HG02678 (cell line): ENCODE results near the gene CTNNA3.
"Not testable (repeated sequence)": the region's sequence is repeated elsewhere in the genome, so short reads cannot be mapped to it uniquely, and the experiment has no call there.

ENCODE experiments used
- ATAC-seq: cut with Tn5 transposase; IDR thresholded peaks from one replicate; pipeline ENCODE4 v1.9.1; 2021; ENCODE audit warnings: mild to moderate bottlenecking, moderate library complexity; ENCODE audit not compliant: unreplicated experiment

Gene CTNNA3

DNA sequence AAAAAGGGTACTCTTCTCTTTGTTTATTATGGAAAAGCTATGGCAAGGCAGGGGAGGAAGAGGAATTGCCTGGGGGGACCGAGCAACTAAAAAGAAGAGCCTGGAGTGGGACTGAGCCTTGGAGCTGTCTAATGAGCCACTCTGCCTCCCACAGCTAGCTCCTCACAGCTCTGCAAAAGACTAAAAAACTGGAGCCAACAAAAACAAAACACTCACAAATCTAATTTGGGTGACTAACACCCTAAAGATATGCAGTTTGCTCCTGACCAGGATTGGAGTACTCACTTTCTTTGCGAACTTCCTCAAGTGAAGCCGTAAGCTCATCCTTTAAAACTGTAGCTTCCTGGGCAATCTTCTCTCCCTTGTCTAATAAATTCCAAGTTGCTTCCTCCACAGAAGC lies 89.4 kb downstream of the CTNNA3 start:
- no peak for ATAC-seq

- ATAC-seq, result no peak
These were observed 92.3 kb downstream of the CTNNA3 start for GRCh38 chr10:67603701-67604100.

DNA sequence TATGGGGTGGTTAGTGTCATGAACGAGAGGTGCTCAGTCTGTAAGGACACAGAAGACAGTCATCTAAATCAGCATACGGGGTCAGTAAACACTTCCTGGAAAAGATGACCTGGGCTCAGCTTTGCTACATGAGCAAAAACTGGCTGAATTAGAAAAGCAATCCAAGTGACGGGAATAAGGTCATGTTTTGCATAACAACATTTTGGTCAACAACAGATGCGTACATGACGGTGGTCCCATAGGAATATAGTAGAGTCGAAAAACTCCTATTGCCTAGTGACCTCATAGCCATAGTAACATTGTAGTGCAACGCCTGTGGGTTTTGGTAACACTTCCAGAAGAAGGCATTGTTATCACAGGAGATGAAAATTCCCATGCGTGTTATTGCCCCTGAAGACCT lies 92.9 kb downstream of the CTNNA3 start:
- ATAC-seq, result no peak

GRCh38 chr10:67602268-67602950 lies 93.6 kb downstream of the CTNNA3 start:
- ATAC-seq, result no peak

DNA sequence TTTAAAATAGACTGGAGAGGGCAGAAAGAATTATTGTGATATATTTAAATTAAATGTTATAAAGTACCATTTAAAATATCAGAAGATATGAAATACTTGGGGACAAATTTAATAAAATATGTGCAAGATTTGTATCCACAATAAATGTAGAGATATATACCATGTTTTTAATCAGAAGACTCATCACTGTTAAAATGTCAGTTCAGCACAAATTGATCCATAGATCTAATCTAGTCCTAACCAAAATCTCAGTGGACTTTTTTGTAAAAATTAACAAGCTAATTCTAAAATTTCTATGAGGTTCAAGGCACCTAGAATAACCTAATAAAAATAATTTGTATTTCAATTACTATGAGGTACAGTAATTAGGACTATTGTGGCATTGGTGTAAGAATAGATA lies 96.4 kb downstream of the CTNNA3 start:
- no peak for ATAC-seq

- ATAC-seq, result no peak
These were observed 99.4 kb downstream of the CTNNA3 start for GRCh38 chr10:67596641-67597040.

- ATAC-seq, result no peak
These were observed 108.2 kb downstream of the CTNNA3 start for GRCh38 chr10:67587771-67588170.

DNA sequence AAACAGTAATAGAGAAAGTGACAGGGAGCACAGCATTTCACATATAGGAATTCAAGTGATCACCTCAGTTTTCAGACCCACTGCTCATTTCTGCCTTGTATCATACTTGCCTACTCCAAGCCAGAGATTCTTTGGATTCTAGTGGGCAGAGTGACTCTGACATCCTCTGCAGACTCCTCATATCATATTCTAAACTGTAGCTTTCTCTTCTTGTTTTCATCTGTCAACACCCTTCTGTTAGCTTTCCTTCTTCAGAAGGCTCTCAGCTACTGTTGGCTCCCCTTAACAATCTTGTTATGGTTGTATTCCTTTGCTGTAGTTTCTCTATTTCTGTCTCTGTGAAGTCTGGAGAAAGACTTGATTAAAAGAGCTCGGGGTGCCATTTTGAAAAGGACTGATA lies 120.5 kb downstream of the CTNNA3 start:
- ATAC-seq, result no peak

DNA sequence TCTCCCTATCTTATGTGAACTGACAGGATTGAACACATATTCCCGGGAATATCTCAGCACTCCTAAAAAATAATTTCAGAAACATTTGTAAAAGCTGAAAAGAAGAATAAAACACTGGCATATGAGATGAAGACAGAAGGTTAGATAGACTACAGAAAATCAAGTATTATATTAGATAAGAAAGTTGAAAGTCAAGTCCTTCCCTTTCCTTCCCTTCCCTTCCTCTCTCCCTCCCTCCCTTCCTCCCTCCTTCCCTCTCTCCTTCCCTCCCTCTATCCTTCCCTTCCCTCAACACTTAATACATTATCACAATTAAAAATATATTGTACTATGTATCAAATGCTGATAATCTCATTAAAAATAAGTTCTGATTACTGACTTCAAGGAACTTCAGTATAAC lies 122.5 kb downstream of the CTNNA3 start:
- ATAC-seq, result no peak

DNA sequence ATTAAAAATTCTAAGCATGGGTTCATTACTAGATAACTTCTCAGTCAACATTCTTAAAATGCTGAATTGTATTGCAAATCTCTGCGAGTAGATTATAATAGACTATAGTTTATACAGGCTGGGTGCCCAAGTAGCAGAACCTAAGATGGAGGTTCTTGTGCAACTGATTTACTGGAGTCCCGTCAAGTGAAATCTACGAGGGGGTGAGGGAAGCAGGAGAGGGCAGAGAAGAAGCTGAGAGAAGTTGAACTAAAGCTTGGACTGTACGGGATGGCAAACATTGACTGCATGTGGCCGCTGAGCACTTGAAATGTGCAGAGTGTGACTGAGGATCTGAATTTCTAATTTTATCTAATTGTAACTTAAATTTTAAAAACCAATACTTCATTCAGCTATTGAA lies 124.5 kb downstream of the CTNNA3 start:
- no peak for ATAC-seq

DNA sequence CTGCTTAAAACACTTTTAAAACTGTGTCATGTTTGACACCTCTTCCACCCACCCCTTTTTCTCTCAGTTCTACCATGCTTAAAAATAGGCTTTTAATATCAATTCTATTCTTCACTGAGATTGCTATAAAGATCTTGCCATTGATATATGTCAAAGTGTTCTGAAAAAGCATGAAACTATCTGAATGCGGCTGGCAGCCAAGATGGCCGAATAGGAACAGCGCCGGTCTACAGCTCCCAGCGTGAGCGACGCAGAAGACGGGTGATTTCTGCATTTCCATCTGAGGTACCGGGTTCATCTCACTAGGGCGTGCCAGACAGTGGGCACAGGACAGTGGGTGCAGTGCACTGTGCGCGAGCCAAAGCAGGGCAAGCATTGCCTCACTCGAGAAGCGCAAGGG lies 137.7 kb downstream of the CTNNA3 start:
- not testable (repeated sequence) for ATAC-seq

DNA sequence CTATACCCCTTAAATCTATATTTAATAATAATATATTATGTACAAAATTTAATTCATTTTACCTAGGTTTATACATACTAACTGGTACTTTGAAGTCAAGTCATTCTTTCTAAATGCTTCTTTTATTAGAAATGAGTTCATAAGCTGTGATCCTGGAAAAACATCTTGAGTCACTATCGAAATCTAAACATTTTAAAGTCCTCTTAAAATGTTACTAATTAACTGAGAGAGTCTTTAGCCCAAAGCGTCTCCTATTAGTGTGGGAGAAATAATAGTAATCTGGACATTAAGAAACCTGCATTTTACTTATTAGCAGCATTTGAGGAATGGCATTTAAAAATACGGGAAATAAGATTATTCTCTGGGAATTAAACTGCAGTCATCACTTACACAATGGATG lies 142.7 kb downstream of the CTNNA3 start:
- ATAC-seq, result no peak

DNA sequence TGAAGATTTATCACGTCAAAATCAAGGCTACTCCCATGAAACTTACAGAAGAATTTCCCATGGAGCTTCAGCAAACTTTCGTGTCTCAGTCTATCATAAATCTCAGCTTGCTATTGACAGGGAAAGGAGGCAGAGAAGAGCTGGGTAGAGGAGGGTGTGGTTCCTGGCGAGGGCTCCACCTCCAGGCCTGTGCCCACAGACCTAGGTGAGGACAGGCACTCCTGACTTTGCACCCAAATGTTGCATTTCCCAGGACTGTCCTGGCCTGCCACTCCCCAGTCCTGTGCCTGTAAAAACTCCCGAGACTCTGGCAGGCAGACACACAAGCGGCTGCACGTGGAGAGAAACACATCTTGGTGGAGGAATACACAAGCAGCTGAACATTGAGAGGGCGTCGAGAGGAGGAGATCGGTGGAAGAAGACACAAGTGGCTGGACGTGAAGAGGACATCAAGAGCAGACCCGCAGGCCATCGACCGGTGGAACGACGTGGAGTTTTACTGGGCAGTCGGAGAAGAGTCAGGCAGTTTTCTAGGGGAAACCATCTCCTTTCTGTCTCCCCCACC lies 145.1 kb downstream of the CTNNA3 start:
- no peak for ATAC-seq

- no peak for ATAC-seq
These were observed 145.9 kb downstream of the CTNNA3 start for GRCh38 chr10:67550046-67550445.

DNA sequence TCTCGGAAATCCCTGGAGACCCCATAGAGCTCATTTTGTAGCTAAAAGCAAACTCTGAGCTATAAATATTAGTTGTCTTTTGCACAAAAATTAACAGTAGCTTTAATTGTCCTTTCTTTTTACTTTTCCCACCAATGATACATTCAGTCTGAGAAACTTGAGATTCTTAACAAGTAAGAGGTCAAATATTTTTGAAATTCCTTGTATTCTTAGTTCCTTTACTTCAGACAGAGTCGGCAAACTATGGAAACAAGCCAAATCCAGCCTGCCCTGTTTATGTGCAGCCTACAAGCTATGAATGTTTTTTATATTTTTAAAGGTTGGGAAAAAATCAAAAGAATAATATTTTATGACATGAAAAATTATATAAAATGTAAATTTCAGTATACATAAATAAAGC lies 146.6 kb downstream of the CTNNA3 start:
- no peak for ATAC-seq

DNA sequence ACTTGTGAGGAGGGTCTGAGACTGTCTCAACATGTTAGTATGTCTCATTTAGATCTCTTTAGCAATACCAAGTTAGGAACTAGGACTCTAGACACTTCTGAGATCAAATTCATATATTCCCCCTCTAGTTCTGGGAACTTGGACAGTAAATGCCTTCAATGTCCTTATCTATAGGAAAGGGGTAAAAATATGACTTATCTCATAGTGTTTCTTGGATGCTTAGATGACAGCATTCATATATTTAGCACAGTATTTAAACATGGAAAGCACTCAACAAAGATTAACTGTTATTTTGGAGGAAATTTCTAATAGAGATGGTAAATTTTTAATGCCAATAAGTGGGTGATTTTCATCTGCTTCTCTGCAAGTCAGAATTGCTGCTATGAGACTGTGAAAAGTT lies 154.6 kb downstream of the CTNNA3 start:
- no peak for ATAC-seq

- ATAC-seq, result no peak
These were observed 156.7 kb downstream of the CTNNA3 start for GRCh38 chr10:67539312-67539711.

DNA sequence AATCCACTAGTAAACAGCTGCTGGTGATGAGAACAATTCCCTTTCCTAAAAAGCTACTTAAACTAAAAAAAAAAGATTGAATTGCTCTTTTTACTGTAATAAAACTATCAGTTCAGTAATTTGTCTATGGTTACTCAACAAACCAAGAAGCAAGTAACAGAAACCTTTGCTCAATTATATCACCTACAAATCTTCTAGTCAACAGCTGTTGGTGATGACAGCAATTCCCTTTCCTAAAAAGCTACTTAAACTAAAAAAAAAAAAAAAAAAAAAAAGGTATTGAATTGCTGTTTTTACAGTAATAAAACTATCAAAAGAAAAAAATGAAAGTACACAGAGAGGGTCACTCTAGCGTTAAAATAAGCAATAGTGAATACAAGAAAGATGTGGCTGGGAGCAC lies 158.1 kb downstream of the CTNNA3 start:
- no peak for ATAC-seq

DNA sequence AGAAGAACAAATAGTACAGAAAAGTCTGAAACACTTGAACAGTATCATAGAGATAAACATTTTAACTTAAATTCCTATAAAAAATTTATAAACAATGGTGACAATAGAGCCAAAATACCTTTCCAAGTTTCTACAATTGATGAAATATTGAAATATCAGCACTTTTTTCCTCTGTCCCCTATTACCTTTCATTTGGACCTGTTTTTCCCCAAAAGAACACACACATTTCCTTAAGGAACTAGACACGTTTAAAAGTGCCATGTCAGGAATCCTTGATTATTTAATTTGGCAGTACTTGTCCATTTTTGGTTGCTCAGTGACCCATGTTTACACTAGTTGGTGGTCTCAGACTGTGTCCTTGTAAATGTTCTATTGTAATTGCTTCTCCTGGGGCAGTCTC lies 162.6 kb downstream of the CTNNA3 start:
- ATAC-seq, result no peak

DNA sequence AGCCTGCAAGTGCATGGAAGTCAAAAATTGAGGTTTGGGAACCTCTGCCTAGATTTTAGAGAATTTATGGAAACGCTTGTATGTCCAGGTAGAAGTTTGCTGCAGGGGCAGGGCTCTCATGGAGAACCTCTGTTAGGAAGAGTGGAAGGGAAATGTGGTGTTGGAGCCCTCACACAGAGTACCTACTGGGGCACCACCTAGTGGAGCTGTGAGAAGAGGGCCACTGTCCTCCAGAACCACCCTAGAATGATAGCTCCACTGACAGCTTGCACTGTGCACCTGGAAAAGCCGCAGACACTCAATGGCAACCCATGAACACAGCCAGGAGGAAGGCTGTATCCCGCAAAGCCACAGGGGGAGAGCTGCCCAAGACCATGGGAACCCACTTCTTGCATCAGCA lies 165.0 kb downstream of the CTNNA3 start:
- not testable (repeated sequence) for ATAC-seq

- ATAC-seq, result no peak
These were observed 168.6 kb downstream of the CTNNA3 start for GRCh38 chr10:67527351-67527750.

DNA sequence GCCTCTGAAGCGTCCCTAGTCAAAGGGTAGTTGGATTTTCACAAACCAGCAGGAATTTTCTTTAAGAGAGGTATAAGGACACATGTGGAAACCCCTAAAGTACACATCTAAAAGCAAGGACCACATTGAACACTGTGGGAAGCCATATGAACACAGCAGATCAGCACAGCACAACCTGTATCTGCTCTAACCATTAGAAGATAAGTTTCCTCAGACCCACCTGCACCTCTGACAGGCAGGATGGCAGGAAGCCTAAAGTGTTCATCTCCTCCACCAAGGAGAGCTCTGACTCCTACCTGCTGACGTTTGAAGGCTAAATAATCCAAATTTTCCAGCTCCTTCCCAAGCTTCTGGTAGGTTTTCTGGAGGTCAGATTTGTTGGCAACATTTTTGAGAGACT lies 174.4 kb downstream of the CTNNA3 start:
- ATAC-seq, result no peak

DNA sequence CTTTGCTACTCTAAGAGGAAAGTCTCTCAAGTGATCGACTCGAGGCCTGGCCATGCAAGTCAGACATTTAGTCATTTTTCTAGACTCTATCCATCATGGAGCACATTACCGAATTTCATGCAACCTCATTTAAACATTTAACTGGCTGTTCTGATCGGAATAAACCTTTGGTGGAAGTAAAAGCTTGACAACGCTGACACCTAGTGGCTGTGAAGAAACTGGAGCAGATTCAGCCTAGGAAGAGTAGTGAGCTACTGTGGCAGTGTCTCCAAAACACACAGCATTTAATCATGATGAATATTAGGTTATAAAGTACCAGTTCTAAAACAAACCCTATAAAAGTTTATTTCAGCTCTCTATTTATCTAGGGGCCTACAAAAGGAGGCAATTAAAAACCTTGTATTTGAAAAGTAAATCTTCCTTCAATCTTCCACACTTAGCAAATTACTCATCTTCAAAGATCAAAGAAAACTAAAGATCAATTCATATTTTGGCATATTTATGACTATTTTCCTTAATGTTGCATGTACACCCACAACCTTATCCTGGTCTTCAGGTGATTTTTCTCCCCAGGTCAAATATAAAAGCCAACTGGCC lies 175.0 kb downstream of the CTNNA3 start:
- ATAC-seq, result peak; percentile 85
